Brain microvascular endothelial cell (primary cell): ENCODE results near the gene ZCCHC8.
"Not testable (repeated sequence)": the region's sequence is repeated elsewhere in the genome, so short reads cannot be mapped to it uniquely, and the experiment has no call there.

Experiments used
- DNase-seq: peaks from one replicate; pipeline ENCODE4 v3.0.0-alpha.2; 2020
- H3K27ac ChIP-seq: fragments of 250-450 bp; sonication (Bioruptor Pico); 2 replicates; pipeline ENCODE4 v1.5.1; 2020; ENCODE audit warnings: mild to moderate bottlenecking, moderate library complexity
- H3K27me3 ChIP-seq: fragments of 250-450 bp; sonication (Bioruptor Pico); replicated peaks from 2 replicates; pipeline ENCODE4 v1.5.1; 2020; ENCODE audit warnings: mild to moderate bottlenecking
- H3K36me3 ChIP-seq: fragments of 250-450 bp; sonication (Bioruptor Pico); replicated peaks from 2 replicates; pipeline ENCODE4 v1.5.1; 2020; ENCODE audit warnings: mild to moderate bottlenecking
- H3K4me3 ChIP-seq: 2 replicates; pipeline ENCODE4 v1.5.1; 2011; ENCODE audit warnings: low read depth, mild to moderate bottlenecking, control low read depth, low read length, moderate library complexity
- in situ Hi-C: cut with HindIII; loops from 2 replicates; pipeline ENCODE4 v1.10.0; 2017; ENCODE audit warnings: low sequenced_read_pairs, low pct_ligation_motif_present
- TF ChIP-seq, protein P1 (sequence below): IDR thresholded peaks from 2 replicates; pipeline ENCODE4 v1.5.1; 2011; ENCODE audit warnings: low read depth, mild to moderate bottlenecking, moderate library complexity, low read length, control low read depth, inconsistent platforms; ENCODE audit errors: missing control alignments

The ZCCHC8 gene

GRCh38 chr12:122517877-122518276 is 17.1 kb upstream of the ZCCHC8 start:
- no peaks in the 10 kb centered on the region for H3K27me3 ChIP-seq
- peak overlapping the region; percentile 85 for H3K27ac ChIP-seq
- DNase-seq = peak; percentile 97
- H3K4me3 ChIP-seq = no peak overlapping the region
- H3K36me3 ChIP-seq = peaks cover 79% of the 10 kb centered on the region
- TF ChIP-seq, protein P1, sequence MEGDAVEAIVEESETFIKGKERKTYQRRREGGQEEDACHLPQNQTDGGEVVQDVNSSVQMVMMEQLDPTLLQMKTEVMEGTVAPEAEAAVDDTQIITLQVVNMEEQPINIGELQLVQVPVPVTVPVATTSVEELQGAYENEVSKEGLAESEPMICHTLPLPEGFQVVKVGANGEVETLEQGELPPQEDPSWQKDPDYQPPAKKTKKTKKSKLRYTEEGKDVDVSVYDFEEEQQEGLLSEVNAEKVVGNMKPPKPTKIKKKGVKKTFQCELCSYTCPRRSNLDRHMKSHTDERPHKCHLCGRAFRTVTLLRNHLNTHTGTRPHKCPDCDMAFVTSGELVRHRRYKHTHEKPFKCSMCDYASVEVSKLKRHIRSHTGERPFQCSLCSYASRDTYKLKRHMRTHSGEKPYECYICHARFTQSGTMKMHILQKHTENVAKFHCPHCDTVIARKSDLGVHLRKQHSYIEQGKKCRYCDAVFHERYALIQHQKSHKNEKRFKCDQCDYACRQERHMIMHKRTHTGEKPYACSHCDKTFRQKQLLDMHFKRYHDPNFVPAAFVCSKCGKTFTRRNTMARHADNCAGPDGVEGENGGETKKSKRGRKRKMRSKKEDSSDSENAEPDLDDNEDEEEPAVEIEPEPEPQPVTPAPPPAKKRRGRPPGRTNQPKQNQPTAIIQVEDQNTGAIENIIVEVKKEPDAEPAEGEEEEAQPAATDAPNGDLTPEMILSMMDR = no peak
- in situ Hi-C loops = no loop called here

DNA sequence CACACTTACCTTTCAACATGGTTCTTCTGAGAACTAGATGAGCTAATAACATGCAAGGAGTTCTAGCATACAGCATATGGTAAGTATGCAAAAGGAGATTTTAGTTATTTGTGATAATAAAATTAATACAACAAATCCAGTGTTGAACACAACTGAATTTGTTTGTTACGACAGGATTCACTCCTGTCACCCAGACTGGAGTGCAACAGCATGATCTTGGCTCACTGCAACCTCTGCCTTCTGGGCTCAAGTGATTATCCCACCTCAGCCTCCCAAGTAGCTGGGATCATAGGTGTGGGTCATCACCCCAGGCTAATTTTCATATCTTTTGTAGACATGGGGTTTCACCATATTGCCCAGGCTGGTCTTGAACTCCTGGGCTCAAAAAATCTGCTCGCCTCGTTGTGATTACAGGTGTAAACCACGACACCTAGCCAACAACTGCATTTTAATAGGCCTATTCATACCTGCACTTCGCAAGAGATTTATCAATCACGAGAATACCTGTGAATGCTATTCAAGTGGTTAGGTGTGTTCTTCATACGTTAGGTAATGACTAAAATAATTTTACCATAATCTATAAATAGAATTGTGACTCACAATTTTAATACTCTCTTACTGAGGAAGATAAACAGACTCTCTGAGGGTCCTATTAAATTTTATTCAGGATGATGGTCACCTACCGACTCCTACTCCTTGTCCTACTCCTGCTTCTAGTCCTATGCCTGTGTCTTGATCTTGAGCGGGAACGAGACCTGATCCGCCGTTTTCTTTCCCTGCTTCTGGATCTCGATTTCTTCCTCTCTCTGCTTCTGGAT is 16.0 kb upstream of the ZCCHC8 start:
- DNase-seq = no peak
- Histone ChIP-seq H3K36me3 (peaks cover 83% of the 10 kb centered on the region), H3K27me3 (no peaks in the 10 kb centered on the region), H3K27ac (peak overlapping the region; percentile 69), H3K4me3 (no peak overlapping the region)
- TF ChIP-seq, protein P1 = no peak
- in situ Hi-C loops = no loop called here

DNA sequence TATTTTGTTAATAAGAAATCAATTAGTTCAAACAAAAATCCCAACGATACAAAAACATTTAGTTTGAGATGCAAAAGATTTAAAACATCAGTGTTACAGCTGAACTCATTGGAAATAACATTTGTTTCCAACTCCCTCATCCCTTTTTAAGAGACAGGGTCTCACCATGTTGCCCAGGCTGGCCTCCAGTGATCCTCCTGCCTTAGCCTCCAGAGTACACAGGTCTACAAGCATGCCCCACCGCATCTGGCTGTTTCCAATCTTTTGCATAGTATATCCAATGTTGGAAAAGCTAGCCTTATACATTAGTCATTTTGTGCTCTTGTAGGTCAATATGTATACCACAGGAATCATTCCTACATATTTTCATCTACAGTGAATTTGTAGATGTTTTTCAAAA is 14.5 kb upstream of the ZCCHC8 start:
- Histone ChIP-seq H3K36me3 (peaks cover 84% of the 10 kb centered on the region), H3K27me3 (no peaks in the 10 kb centered on the region), H3K27ac (no peak overlapping the region), H3K4me3 (no peak overlapping the region)
- no peak for DNase-seq
- TF ChIP-seq, protein P1 = no peak
- in situ Hi-C loops = no loop called here

DNA sequence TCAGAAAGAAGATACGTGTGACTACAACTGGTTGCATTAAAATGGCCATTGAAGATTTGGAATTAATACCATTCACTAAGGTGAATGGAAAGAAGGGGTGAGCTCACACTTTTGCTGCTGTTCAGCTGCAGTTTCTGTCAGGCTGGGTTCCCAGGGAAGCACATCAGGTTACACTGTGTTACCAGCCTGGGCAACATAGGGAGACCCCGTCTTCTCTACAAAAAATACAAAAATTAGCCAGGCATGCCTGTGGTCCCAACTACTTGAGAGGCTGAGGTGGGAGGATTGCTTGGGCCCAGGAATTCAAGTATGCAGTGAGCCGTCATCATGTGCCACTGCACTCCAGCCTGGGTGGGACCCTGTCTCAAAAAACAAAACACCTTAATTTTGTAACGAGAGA is 12.9 kb upstream of the ZCCHC8 start:
- in situ Hi-C loops = no loop called here
- Histone ChIP-seq H3K4me3 (no peak overlapping the region), H3K27me3 (no peaks in the 10 kb centered on the region), H3K36me3 (peaks cover 84% of the 10 kb centered on the region), H3K27ac (peak overlapping the region; percentile 17)
- TF ChIP-seq, protein P1 = no peak
- DNase-seq = no peak

DNA sequence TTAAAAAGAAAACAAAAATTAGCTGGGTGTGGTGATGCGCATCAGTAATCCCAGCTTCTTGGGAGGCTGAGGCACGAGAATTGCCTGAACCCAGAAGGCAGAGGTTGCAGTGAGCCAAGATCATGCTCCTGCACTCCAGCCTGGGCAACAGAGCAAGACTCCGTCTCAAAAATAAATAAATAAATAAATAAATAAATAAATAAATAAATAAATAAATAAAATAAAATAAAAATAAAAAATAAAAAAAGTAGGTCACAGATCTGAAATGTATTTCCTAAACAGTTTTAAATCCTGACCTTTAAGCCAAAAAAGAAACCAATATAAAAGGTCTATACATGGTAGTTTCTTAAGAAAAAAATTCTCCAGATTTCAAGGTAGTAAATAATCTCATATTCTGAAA is 12.3 kb upstream of the ZCCHC8 start:
- H3K27ac ChIP-seq, H3K4me3 ChIP-seq, H3K27me3 ChIP-seq, in situ Hi-C loops, DNase-seq: not testable (repeated sequence)
- H3K36me3 ChIP-seq = peaks cover 84% of the 10 kb centered on the region

DNA sequence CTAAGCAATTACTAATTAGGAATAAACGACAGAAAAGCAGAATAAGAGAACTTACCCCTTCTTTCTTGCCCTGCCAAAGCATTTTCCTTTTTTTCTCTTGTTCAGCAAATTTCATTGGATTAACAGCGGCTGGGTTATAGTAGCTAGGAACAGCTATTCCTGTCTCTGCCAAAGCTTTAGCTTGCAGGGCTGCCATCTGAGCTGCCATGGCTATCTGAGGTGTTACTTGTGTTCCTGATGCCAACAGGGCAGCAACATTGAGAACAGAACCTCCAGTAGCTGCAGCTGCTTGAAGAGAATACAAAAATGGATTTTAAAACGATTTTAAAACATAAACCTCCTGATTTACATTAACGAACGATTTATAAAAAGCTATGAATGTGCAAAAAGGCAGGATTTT is 7.4 kb upstream of the ZCCHC8 start:
- TF ChIP-seq, protein P1 = no peak
- Histone ChIP-seq H3K27me3 (no peaks in the 10 kb centered on the region), H3K36me3 (peaks cover 92% of the 10 kb centered on the region), H3K27ac (no peak overlapping the region), H3K4me3 (no peak overlapping the region)
- in situ Hi-C loops = no loop called here
- no peak for DNase-seq
